HEK293T (cell line): ENCODE results near the gene FN1.

ENCODE experiments used
- BHLHE40 ChIP-seq: fragments of 450-650 bp; IDR thresholded peaks from 2 replicates; pipeline ENCODE4 v1.6.1; 2016; ENCODE audit warnings: mild to moderate bottlenecking, moderate library complexity, borderline replicate concordance
- NFRKB ChIP-seq: fragments of 450-650 bp; IDR thresholded peaks from 2 replicates; pipeline ENCODE4 v1.6.1; 2016; ENCODE audit warnings: mild to moderate bottlenecking, moderate library complexity

- no peak for TF ChIP-seq NFRKB
- no peak for TF ChIP-seq BHLHE40
Measured at GRCh38 chr2:215411941-215412743, 23.7 kb downstream of the FN1 start.
